Activated naive CD4-positive, alpha-beta T cell treated with anti-CD3 and anti-CD28 coated beads, Interleukin-2, amount 10 ng/mL, durations not matched to agents 5 hours and 36 hours (primary cell): ENCODE data around the gene FNTB. TPM values are rescaled to one million over a fixed set of nuclear protein-coding genes. Genes with fewer than 3 reads are reported as not detected.

Source experiments
- microRNA-seq: library from miRNA; unstranded; fragments of <30 nt; microRNA quantifications from one replicate; pipeline ENCODE4 v1.2.0, GENCODE V29; 2022; ENCODE audit warnings: borderline microRNAs expressed, borderline replicate concordance
- total RNA-seq, 2 experiments: library from RNA; stranded (reverse); gene quantifications; one replicate each; pipeline ENCODE4 v1.2.3, GENCODE V29; 2021

Gene FNTB
- total RNA-seq, result 10 to 100 TPM; 15.5 to 17.8 TPM

GRCh38 chr14:64986648-64987437 lies at the start of gene FNTB:
TSS of gene FNTB (plus strand) at chr14:64986895. CDS start at chr14:64986954, 59 bp downstream.

DNA sequence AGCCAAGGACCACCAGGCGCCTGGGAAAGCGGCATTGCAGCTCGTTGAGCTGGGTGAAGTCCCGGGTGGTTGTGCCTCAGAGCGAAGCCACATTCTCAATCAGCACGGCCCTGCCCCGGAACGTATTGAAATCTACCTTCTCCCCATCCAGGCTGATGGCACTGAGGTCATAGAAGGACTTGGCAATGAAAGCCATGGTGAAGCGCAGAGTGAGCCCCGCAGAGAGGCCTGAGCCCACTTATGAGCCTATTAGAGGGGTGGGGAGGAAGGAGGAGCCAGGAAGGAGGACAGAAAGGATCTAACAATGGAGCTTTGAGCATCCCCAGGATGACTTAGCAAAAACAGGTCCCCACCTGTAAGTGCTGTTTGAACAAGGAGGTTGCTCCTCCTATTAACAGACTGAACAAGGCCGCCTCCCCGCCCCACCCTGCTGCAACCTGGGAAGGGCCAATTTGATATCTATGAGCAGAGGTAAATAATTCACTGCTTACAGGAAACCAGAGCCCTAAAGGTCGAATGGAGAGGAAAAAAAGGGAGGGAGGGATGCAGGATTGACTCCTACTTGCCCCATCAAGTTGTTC lies 44.1 kb upstream of the FNTB start, which contains the start of gene GPX2:
GPX2 (minus strand) TSS at position 215 of the 581 bp plus-strand sequence; CDS start at position 196, 19 bp downstream.

GRCh38 chr14:64971943-64972791 lies 14.5 kb upstream of the FNTB start, which contains the start of gene RAB15:
TSS of gene RAB15 (minus strand) at chr14:64972336. CDS start at chr14:64972076, 260 bp downstream.

DNA sequence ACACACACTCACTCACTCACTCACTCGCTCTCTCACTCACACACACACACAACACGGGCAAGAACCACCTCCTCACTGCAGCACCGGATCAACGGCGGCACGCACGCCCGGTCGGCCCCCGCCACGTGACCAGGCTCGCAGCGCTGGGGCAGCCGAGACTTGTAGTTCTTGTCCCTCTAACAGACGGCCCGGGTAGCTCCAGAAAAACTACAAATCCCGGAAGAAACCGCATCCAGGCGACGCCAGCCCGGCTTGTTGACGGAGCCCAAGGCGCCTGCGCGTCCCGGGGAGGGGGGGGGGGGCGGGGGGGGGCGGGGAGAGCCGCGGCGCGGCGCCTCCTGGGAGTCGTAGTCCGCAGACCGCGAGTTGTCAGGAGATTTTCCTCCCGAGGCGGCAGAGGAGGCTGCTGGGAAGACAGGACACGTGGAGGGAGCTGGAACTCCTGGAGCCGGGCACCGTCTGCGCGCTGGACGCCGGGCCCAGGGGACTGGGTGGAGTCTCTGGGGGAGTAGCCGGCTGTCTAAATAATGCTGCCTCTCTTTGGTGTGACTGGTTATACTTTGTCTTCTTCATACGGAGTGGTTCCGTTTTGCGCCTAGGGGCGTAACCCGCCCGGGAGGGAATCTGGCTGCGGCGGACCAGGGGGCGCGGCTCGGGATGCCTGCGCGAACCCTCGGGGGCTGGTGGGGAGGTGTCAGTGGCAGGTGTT lies 115.9 kb downstream of the FNTB start, which contains the start of gene MAX:
MAX (minus strand) TSS at position 77 of the 709 bp plus-strand sequence. CDS start 178 bp downstream, outside the sequence.

Small RNA genes within 50 kb of the gene (microRNA-seq; reads per million reads assigned to microRNA genes)
- 0.63 reads per million for gene MIR4706

Other genes with a start within 250 kb of the FNTB start
- under 1 TPM in 1 of 2 experiments, not detected in 1; 0.05 TPM for gene SPTB, start 107.0 kb upstream of the FNTB start, total RNA-seq
- gene CHURC1, start 72.4 kb upstream of the FNTB start, total RNA-seq, result 10 to 100 TPM; 87.0 to 91.7 TPM
- gene GPX2, start 44.1 kb upstream of the FNTB start, total RNA-seq, result not detected
- 1 to 10 TPM; 5.7 to 6.6 TPM for gene RAB15, start 14.6 kb upstream of the FNTB start, total RNA-seq
- gene MAX, start 115.6 kb downstream of the FNTB start, total RNA-seq, result 100 to 1,000 TPM; 161 to 176 TPM